HT-29 (cell line): ENCODE data around the gene CTNNA3. TPM values are rescaled to one million over a fixed set of nuclear protein-coding genes. Genes with fewer than 3 reads are reported as not detected.
"Not testable (repeated sequence)": the region's sequence is repeated elsewhere in the genome, so short reads cannot be mapped to it uniquely, and the experiment has no call there.

Experiments used
- DNase-seq: peaks from one replicate; pipeline ENCODE4 v3.0.0-alpha.2; 2015; ENCODE audit warnings: low spot score
- total RNA-seq: library from RNA; depleted of rRNA; stranded (reverse); fragments of >200 nt; shearing (Covaris generic); gene quantifications from 2 replicates; pipeline ENCODE4 v1.2.3, GENCODE V29; 2014

CTNNA3 gene
- total RNA-seq, 1 experiment from 2014 or later: not detected

GRCh38 chr10:67602268-67602950 is 93.6 kb downstream of the CTNNA3 start:
- DNase-seq: peak; percentile 4

GRCh38 chr10:67599597-67599996 is 96.4 kb downstream of the CTNNA3 start:
- no peak for DNase-seq

- no peak for DNase-seq
Observed at GRCh38 chr10:67596641-67597040, 99.4 kb downstream of the CTNNA3 start.

- DNase-seq: no peak
Observed at GRCh38 chr10:67587771-67588170, 108.2 kb downstream of the CTNNA3 start.

GRCh38 chr10:67575532-67575931 is 120.5 kb downstream of the CTNNA3 start:
- DNase-seq: no peak

GRCh38 chr10:67573484-67573883 is 122.5 kb downstream of the CTNNA3 start:
- no peak for DNase-seq

- DNase-seq: no peak
Observed at GRCh38 chr10:67571503-67571902, 124.5 kb downstream of the CTNNA3 start.

- DNase-seq: not testable (repeated sequence)
Observed at GRCh38 chr10:67558311-67558710, 137.7 kb downstream of the CTNNA3 start.

- no peak for DNase-seq
Observed at GRCh38 chr10:67553254-67553653, 142.7 kb downstream of the CTNNA3 start.

GRCh38 chr10:67550838-67551402 is 145.1 kb downstream of the CTNNA3 start:
- DNase-seq: no peak

- DNase-seq: no peak
Observed at GRCh38 chr10:67550046-67550445, 145.9 kb downstream of the CTNNA3 start.

- no peak for DNase-seq
Observed at GRCh38 chr10:67549390-67549789, 146.6 kb downstream of the CTNNA3 start.

GRCh38 chr10:67541411-67541810 is 154.6 kb downstream of the CTNNA3 start:
- no peak for DNase-seq

GRCh38 chr10:67539312-67539711 is 156.7 kb downstream of the CTNNA3 start:
- DNase-seq: no peak

- no peak for DNase-seq
Observed at GRCh38 chr10:67537906-67538305, 158.1 kb downstream of the CTNNA3 start.

GRCh38 chr10:67533376-67533775 is 162.6 kb downstream of the CTNNA3 start:
- DNase-seq: no peak

- DNase-seq: peak; percentile 34
Observed at GRCh38 chr10:67530990-67531389, 165.0 kb downstream of the CTNNA3 start.

- DNase-seq: no peak
Observed at GRCh38 chr10:67527351-67527750, 168.6 kb downstream of the CTNNA3 start.

- DNase-seq: no peak
Observed at GRCh38 chr10:67521546-67521945, 174.4 kb downstream of the CTNNA3 start.

- DNase-seq: peak; percentile 68
Observed at GRCh38 chr10:67520924-67521520, 175.0 kb downstream of the CTNNA3 start.

GRCh38 chr10:67519434-67519833 is 176.6 kb downstream of the CTNNA3 start:
- DNase-seq: no peak

GRCh38 chr10:67518756-67519155 is 177.2 kb downstream of the CTNNA3 start:
- no peak for DNase-seq

- DNase-seq: no peak
Observed at GRCh38 chr10:67518043-67518442, 178.0 kb downstream of the CTNNA3 start.
